GM12878 (cell line): ENCODE results near the gene TUNAR. TPM values are rescaled to one million over a fixed set of nuclear protein-coding genes. Genes with fewer than 3 reads are reported as not detected.

ENCODE experiments used
- ATAC-seq: fragments of 200-7000 bp; cut with Tn5 transposase; 3 replicates; pipeline ENCODE4 v1.9.1; 2020; ENCODE audit warnings: mild to moderate bottlenecking, moderate library complexity
- BruUV-seq: library from RNA; stranded (reverse); fragments of 400-500 nt; replicated peaks from 2 replicates; lab custom pipeline; 2021; lab: Mats Ljungman, UMichigan
- CTCF ChIA-PET: fragments of 300-600 bp; sonication (Branson Sonifier 250); formaldehyde crosslinking; extraction: SDS; loops from one replicate; lab custom pipeline; 2021; ENCODE audit warnings: inconsistent platforms; lab: Yijun Ruan, JAX
- POLR2A ChIA-PET: fragments of 350-600 bp; formaldehyde crosslinking; extraction: SDS; loops from one replicate; lab custom pipeline; 2021; ENCODE audit warnings: inconsistent platforms; lab: Charles Lee
- RAD21 ChIA-PET: fragments of 300-600 bp; sonication (Branson Sonifier 250); formaldehyde crosslinking; loops from one replicate; lab custom pipeline; 2023; ENCODE audit warnings: antibody characterized with exemption; ENCODE audit not compliant: unreplicated experiment; lab: Charles Lee
- SMC1A ChIA-PET: fragments of 300-600 bp; sonication (Branson Sonifier 250); formaldehyde crosslinking; loops from one replicate; lab custom pipeline; 2023; ENCODE audit not compliant: unreplicated experiment, uncharacterized antibody; lab: Charles Lee
- DNase-seq: peaks from one replicate; pipeline ENCODE4 v3.0.0-alpha.2; 2011; ENCODE audit warnings: low read depth, low spot score
- FAIRE-seq: peaks from 3 replicates; lab custom pipeline; 2011; peaks lifted over from hg19 to GRCh38; lab: Jason Lieb, UNC
- H2AFZ ChIP-seq: 2 replicates; pipeline ENCODE4 v1.6.0; 2011; ENCODE audit warnings: low read depth, low read length, control low read depth; ENCODE audit not compliant: control insufficient read depth
- H3K27ac ChIP-seq: 2 replicates; pipeline ENCODE4 v1.5.1; 2011; ENCODE audit warnings: control low read depth; ENCODE audit not compliant: control insufficient read depth, insufficient read depth
- H3K27me3 ChIP-seq, 2 experiments: replicated peaks in 1 of 2; 2 replicates each; pipeline versions ENCODE4 v1.6.0 to v1.6.1; 2011; ENCODE audit warnings: low read length in 1 of 2; ENCODE audit not compliant: control insufficient read depth in 2 of 2, insufficient read depth in 2 of 2
- H3K36me3 ChIP-seq, 2 experiments: 2 replicates each; pipeline ENCODE4 v1.5.1; 2011; ENCODE audit warnings: low read length in 1 of 2; ENCODE audit not compliant: control insufficient read depth in 2 of 2, insufficient read depth in 2 of 2
- H3K4me1 ChIP-seq: 2 replicates; pipeline ENCODE4 v1.6.1; 2011; ENCODE audit warnings: mild to moderate bottlenecking, low read length, moderate library complexity, mixed read lengths; ENCODE audit not compliant: control insufficient read depth, insufficient read depth
- H3K4me2 ChIP-seq: 2 replicates; pipeline ENCODE4 v1.6.0; 2011; ENCODE audit warnings: control low read depth; ENCODE audit not compliant: control insufficient read depth, insufficient read depth
- H3K4me3 ChIP-seq: fragments of 200-600 bp; sonication (generic); 2 replicates; pipeline ENCODE4 v1.5.1; 2016
- H3K79me2 ChIP-seq: 2 replicates; pipeline ENCODE4 v1.6.0; 2011; ENCODE audit warnings: low read length; ENCODE audit not compliant: control insufficient read depth, insufficient read depth
- H3K9ac ChIP-seq: 2 replicates; pipeline ENCODE4 v1.8.0; 2011; ENCODE audit warnings: low read length, control low read depth, mixed read lengths; ENCODE audit not compliant: control insufficient read depth, insufficient read depth
- H3K9me3 ChIP-seq: replicated peaks from 3 replicates; pipeline ENCODE4 v1.5.1; 2011; ENCODE audit warnings: mild to moderate bottlenecking, low read length; ENCODE audit not compliant: control insufficient read depth, insufficient read depth
- H4K20me1 ChIP-seq: 2 replicates; pipeline ENCODE4 v1.6.0; 2011; ENCODE audit not compliant: control insufficient read depth, insufficient read depth
- CHD2 ChIP-seq: IDR thresholded peaks from 2 replicates; pipeline ENCODE4 v1.6.1; 2011; ENCODE audit warnings: low read depth, low read length, improper control_type of control experiment, borderline replicate concordance
- EGR1 ChIP-seq, 2 experiments: IDR thresholded peaks; 1 replicate in 1 of 2; 2 replicates in 1 of 2; pipeline ENCODE4 v1.6.1; 2011 to 2012; ENCODE audit warnings: low read depth in 2 of 2, low read length in 2 of 2, borderline replicate concordance in 1 of 2, mild to moderate bottlenecking in 1 of 2, moderate library complexity in 1 of 2
- IKZF1 ChIP-seq: fragments of 450-650 bp; conservative IDR thresholded peaks from 2 replicates; pipeline ENCODE4 v1.6.1; 2017; ENCODE audit warnings: antibody characterized with exemption, mild to moderate bottlenecking
- MEF2A ChIP-seq: IDR thresholded peaks from 2 replicates; pipeline ENCODE4 v1.6.1; 2011; ENCODE audit warnings: low read depth, mild to moderate bottlenecking, low read length, moderate library complexity; ENCODE audit not compliant: insufficient read depth
- MEF2B ChIP-seq: fragments of 450-650 bp; IDR thresholded peaks from 2 replicates; pipeline ENCODE4 v1.6.1; 2018; ENCODE audit warnings: mild to moderate bottlenecking, moderate library complexity; ENCODE audit not compliant: partially characterized antibody, poor library complexity, severe bottlenecking
- PML ChIP-seq: IDR thresholded peaks from 2 replicates; pipeline ENCODE4 v1.6.1; 2012; ENCODE audit warnings: low read length, inconsistent platforms
- SIX5 ChIP-seq: IDR thresholded peaks from 2 replicates; pipeline ENCODE4 v1.6.1; 2011; ENCODE audit warnings: mild to moderate bottlenecking, low read depth, low read length, moderate library complexity; ENCODE audit not compliant: severe bottlenecking
- ZBTB11 ChIP-seq: fragments of 450-650 bp; formaldehyde crosslinking; IDR thresholded peaks from 2 replicates; pipeline ENCODE4 v1.5.0; 2022; ENCODE audit warnings: mild to moderate bottlenecking, missing genetic modification characterization
- ZNF384 ChIP-seq: IDR thresholded peaks from 2 replicates; pipeline ENCODE4 v1.6.1; 2012; ENCODE audit warnings: low read depth, mild to moderate bottlenecking, low read length, improper control_type of control experiment, borderline replicate concordance
- WGBS: methylation state at CpG from one replicate; pipeline ENCODE4 v1.1.6; 2016; ENCODE audit warnings: low lambda C conversion rate; ENCODE audit not compliant: insufficient replicate concordance, insufficient coverage; ENCODE audit errors: missing lambda C conversion rate; 5-methylcytosine and 5-hydroxymethylcytosine counted together
- in situ Hi-C: fragments of 300-500 bp; cut with MboI; formaldehyde crosslinking; loops from 9 replicates; pipeline ENCODE4 v1.14.3; 2018; ENCODE audit warnings: mixed read lengths
- intact Hi-C: fragments of 100-400 bp; cut with micrococcal nuclease; formaldehyde crosslinking; loops from one replicate; pipeline ENCODE4 v1.14.2; 2022; ENCODE audit not compliant: unreplicated experiment
- polyA plus RNA-seq, 11 experiments: library from polyadenylated mRNA; depleted of rRNA in 4 of 11; unstranded in 6 of 11; stranded (reverse) in 5 of 11; fragments of >200 nt; fragmentation: Nextera tagmentation in 4 of 11; fragmentation: Illumina TruSeq in 1 of 11; extraction: Ambion mirVana in 4 of 11; extraction: Trizol in 1 of 11; gene quantifications; 1 replicate in 1 of 11; 2 replicates in 10 of 11; pipeline versions ENCODE4 v1.2.1 to v1.2.3, GENCODE V29; 2011 to 2016; ENCODE audit warnings: inconsistent platforms in 2 of 11, missing spikeins in 2 of 11, low read depth in 1 of 11
- total RNA-seq, 4 experiments: library from RNA; depleted of rRNA in 3 of 4; stranded (reverse); fragments of >200 nt in 3 of 4; fragmentation: Illumina TruSeq in 1 of 4; extraction: Trizol in 1 of 4; gene quantifications; 2 replicates each; pipeline versions ENCODE4 v1.2.1 to v1.2.3, GENCODE V29; 2013 to 2021

Gene TUNAR
- total and polyA plus RNA-seq, 10 of the 15 experiments (the other 5 are each of a cell fraction or from before 2014, with no cell fraction given) = 0.02 TPM; not detected in 9

GRCh38 chr14:95871531-95871930 lies 5.1 kb upstream of the TUNAR start:
- no peaks in the 10 kb centered on the region for H3K79me2 ChIP-seq
- H3K4me2 ChIP-seq = no peak overlapping the region
- no peaks in the 10 kb centered on the region for H3K9me3 ChIP-seq
- H3K27ac ChIP-seq = no peak overlapping the region
- in situ Hi-C loops = no loop called here
- no peak overlapping the region for H3K4me3 ChIP-seq
- RAD21 ChIA-PET = no interaction called here
- DNase-seq (no peak), FAIRE-seq (no peak), ATAC-seq (no peak)
- H4K20me1 ChIP-seq = no peaks in the 10 kb centered on the region
- POLR2A ChIA-PET = no interaction called here
- H3K27me3 ChIP-seq = peaks cover 1 to 3% of the 10 kb centered on the region in 2 experiments; a peak in 2 of 4 replicates
- no TSS peak for BruUV-seq
- SMC1A ChIA-PET = no interaction called here
- H3K4me1 ChIP-seq = no peaks in the 10 kb centered on the region
- 18% methylated on average over 4 of the region's 4 CpGs for WGBS
- no peak overlapping the region for H3K9ac ChIP-seq
- TF ChIP-seq PML = no peak
- TF ChIP-seq ZBTB11 (CRISPR knock-in tag) = no peak
- TF ChIP-seq SIX5 = no peak
- TF ChIP-seq CHD2 = no peak
- TF ChIP-seq MEF2B = no peak
- TF ChIP-seq ZNF384 = no peak
- TF ChIP-seq EGR1 (IDR thresholded peaks at IDR 0.05; ENCODE audit: borderline replicate concordance in 1 of 2, low read depth in 2 of 2, low read length in 2 of 2) = no peak
- TF ChIP-seq IKZF1 = no peak
- TF ChIP-seq MEF2A = no peak
- TF ChIP-seq, all 136 proteins: peak for 0
- Histone ChIP-seq H3K36me3 (no peaks in the 10 kb centered on the region), H2AFZ (no peak overlapping the region)
- intact Hi-C loops = no loop called here
- CTCF ChIA-PET = no interaction called here
